NB4 (cell line): ENCODE results near the gene MSMO1.

ENCODE experiments used
- CTCF ChIP-seq: IDR thresholded peaks from one replicate; pipeline ENCODE4 v1.5.1; 2012; ENCODE audit warnings: low read depth, low read length
- MAX ChIP-seq: IDR thresholded peaks from 2 replicates; pipeline ENCODE4 v1.6.1; 2011; ENCODE audit warnings: low read depth, low read length
- MYC ChIP-seq: IDR thresholded peaks from 2 replicates; pipeline ENCODE4 v1.6.1; 2011; ENCODE audit warnings: low read depth, low read length
- POLR2A ChIP-seq: IDR thresholded peaks from 2 replicates; pipeline ENCODE4 v1.6.1; 2011; ENCODE audit warnings: mild to moderate bottlenecking; ENCODE audit not compliant: insufficient read length; ENCODE audit errors: extremely low read depth

GRCh38 chr4:165308606-165309005 lies 18.9 kb upstream of the MSMO1 start:
- no peak for TF ChIP-seq CTCF
- no peak for TF ChIP-seq POLR2A
- TF ChIP-seq MAX: no peak
- no peak for TF ChIP-seq MYC
